Activated CD8-positive, alpha-beta T cell treated with anti-CD3 and anti-CD28 coated beads for 36 hours (primary cell): ENCODE data around the gene CCND3. TPM values are rescaled to one million over a fixed set of nuclear protein-coding genes. Genes with fewer than 3 reads are reported as not detected.
A peak's percentile ranks its signal among the peaks of the same experiment; 100 is the strongest.

ENCODE experiments used
- ATAC-seq: fragments of 200-7000 bp; cut with Tn5 transposase; one replicate; pipeline ENCODE4 v1.10.0; 2021; ENCODE audit warnings: mild to moderate bottlenecking, moderate library complexity
- CTCF ChIA-PET: fragments of 350-600 bp; sonication (Branson Sonifier 250); formaldehyde crosslinking; loops from one replicate; lab custom pipeline; 2021; ENCODE audit warnings: antibody characterized with exemption; lab: Charles Lee
- POLR2A ChIA-PET: fragments of 350-600 bp; sonication (Branson Sonifier 250); formaldehyde crosslinking; loops from one replicate; lab custom pipeline; 2021; ENCODE audit warnings: antibody characterized with exemption; lab: Charles Lee
- DNase-seq: peaks from one replicate; pipeline ENCODE4 v3.0.0-alpha.2; 2020
- H3K27ac Mint-ChIP-seq: one replicate; pipeline ENCODE4 v1.8.0; 2021; ENCODE audit warnings: mild to moderate bottlenecking, mixed read lengths
- H3K27me3 Mint-ChIP-seq: one replicate; pipeline ENCODE4 v1.8.0; 2021; ENCODE audit warnings: mixed read lengths
- H3K36me3 Mint-ChIP-seq: one replicate; pipeline ENCODE4 v1.8.0; 2021; ENCODE audit warnings: low read depth, mixed read lengths
- H3K4me1 Mint-ChIP-seq: one replicate; pipeline ENCODE4 v1.8.0; 2021; ENCODE audit warnings: low read depth, mixed read lengths
- H3K4me3 Mint-ChIP-seq: one replicate; pipeline ENCODE4 v1.8.0; 2021; ENCODE audit warnings: mild to moderate bottlenecking, moderate library complexity, mixed read lengths
- H3K9me3 Mint-ChIP-seq: one replicate; pipeline ENCODE4 v1.8.0; 2021; ENCODE audit warnings: mixed read lengths
- intact Hi-C: fragments of 100-400 bp; cut with micrococcal nuclease; formaldehyde crosslinking; loops from one replicate; pipeline ENCODE4 v1.10.0; 2022
- total RNA-seq, 2 experiments: library from RNA; stranded (reverse); gene quantifications; one replicate each; pipeline ENCODE4 v1.2.3, GENCODE V29; 2021
- TF ChIP-seq, protein P1 (sequence below): fragments of 200-600 bp; IDR thresholded peaks from one replicate; pipeline ENCODE4 v1.8.0; 2022; ENCODE audit warnings: antibody characterized with exemption, mild to moderate bottlenecking

The CCND3 gene
- total RNA-seq = 100 to 1,000 TPM; 457 to 459 TPM

DNA sequence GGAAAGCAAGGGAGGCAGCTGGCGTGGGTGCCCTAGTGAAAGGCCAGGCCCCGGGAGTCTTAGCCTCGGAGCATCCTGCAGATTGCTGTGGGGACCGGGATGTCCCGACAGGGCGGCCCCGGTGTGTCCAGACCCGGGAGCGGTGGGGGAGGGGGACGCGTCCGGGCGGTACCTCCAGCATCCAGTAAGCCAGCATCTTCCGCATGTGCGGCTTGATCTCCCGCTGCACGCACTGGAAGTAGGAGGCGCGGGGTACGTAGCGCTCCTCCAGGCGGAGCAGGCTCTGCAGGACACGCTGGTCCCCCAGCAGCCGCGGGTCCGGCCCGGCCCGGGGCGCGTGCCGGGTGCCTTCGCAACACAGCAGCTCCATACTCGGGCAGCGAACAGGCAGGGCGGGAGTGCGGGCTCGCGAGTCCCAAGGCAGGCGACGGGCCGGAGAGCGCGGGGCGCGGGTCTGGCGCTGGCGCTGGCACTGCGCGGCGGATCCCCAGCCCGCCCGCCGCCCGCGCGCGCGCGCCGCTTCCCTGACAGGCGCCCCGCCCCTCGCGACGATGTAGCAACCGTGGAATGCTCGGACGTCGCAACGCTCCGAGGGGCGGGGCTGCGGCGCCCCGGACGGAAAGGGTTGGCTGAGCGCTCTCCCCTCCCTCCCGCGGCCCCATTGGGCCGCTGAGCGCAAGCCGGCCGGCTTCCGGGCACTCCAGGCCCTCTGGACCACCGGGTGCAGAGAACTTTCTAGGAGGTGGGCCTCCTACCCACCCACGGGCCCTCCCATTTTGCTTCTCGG, at the start of gene CCND3:
Gene CCND3, minus strand, starts transcription at position 529 of the 787 bp plus-strand sequence. Its CDS starts 159 bp downstream, at position 370.
- intact Hi-C loops = loop anchor here (5.0 kb wide), 2 partner anchors 36 to 81 kb away; no protein-coding TSS in a partner anchor
- ChIA-PET POLR2A (interaction anchor here (0.9 to 16.7 kb wide), 23 partner anchors 8 to 104 kb away, joined by 3 to 358 read pairs (median 4); partner anchors contain the start of genes BYSL, MED20, TAF8 and USP49), CTCF (interaction anchor here (0.6 to 21.4 kb wide), 9 partner anchors 13 to 155 kb away, joined by 3 to 392 read pairs (median 4); partner anchors contain the start of genes BYSL, MED20, TAF8 and TOMM6)
- peaks cover 51% of the 10 kb centered on the region for H3K4me1 Mint-ChIP-seq
- ATAC-seq (peak; percentile 85), DNase-seq (peak; percentile 95)
- peak within 1 kb of the TSS; percentile 90 for H3K4me3 Mint-ChIP-seq
- peaks cover 48% of the 10 kb centered on the region for H3K36me3 Mint-ChIP-seq
- H3K27me3 Mint-ChIP-seq = no peaks in the 10 kb centered on the region
- TF ChIP-seq, protein P1, sequence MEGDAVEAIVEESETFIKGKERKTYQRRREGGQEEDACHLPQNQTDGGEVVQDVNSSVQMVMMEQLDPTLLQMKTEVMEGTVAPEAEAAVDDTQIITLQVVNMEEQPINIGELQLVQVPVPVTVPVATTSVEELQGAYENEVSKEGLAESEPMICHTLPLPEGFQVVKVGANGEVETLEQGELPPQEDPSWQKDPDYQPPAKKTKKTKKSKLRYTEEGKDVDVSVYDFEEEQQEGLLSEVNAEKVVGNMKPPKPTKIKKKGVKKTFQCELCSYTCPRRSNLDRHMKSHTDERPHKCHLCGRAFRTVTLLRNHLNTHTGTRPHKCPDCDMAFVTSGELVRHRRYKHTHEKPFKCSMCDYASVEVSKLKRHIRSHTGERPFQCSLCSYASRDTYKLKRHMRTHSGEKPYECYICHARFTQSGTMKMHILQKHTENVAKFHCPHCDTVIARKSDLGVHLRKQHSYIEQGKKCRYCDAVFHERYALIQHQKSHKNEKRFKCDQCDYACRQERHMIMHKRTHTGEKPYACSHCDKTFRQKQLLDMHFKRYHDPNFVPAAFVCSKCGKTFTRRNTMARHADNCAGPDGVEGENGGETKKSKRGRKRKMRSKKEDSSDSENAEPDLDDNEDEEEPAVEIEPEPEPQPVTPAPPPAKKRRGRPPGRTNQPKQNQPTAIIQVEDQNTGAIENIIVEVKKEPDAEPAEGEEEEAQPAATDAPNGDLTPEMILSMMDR = no peak
- peak within 1 kb of the TSS; percentile 91 for H3K27ac Mint-ChIP-seq
- no peaks in the 10 kb centered on the region for H3K9me3 Mint-ChIP-seq

GRCh38 chr6:41986339-41986738, 44.7 kb upstream of the CCND3 start:
- POLR2A ChIA-PET = interaction anchor here (0.7 to 2.8 kb wide), 4 partner anchors 9 to 44 kb away, joined by 3 to 13 read pairs (median 3); no protein-coding TSS in a partner anchor
- intact Hi-C loops = no loop called here
- peak overlapping the region; percentile 79 for H3K27ac Mint-ChIP-seq

DNA sequence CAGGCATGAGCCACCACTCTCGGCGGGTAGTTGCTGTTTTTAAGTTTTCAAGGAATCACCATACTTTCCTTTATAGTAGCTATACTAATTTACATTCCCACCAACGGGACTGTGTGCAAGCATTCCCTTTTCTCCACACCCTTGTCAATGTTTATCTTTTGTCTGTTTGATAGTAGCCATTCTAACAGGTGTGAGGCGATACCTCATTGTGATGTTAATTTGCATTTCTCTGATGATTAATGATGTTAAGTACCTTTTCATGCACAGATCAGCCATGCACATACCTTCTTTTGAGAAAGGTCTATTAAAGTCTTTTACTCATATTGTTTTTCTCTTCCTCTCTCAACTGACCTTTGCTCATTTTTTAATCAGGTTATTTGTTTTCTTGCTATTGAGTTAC, 43.0 kb upstream of the CCND3 start:
- no peak for DNase-seq
- POLR2A ChIA-PET = interaction anchor here (1.0 to 1.5 kb wide), 2 partner anchors 10 to 17 kb away, joined by 3 read pairs; no protein-coding TSS in a partner anchor
- Mint-ChIP-seq H3K27ac (peak overlapping the region; percentile 76), H3K4me1 (peaks cover 73% of the 10 kb centered on the region), H3K27me3 (no peaks in the 10 kb centered on the region), H3K36me3 (peaks cover 13% of the 10 kb centered on the region), H3K4me3 (no peak overlapping the region), H3K9me3 (peaks cover 7% of the 10 kb centered on the region)
- TF ChIP-seq, protein P1 = no peak
- peak; percentile 37 for ATAC-seq
- CTCF ChIA-PET = interaction anchor here (1.0 to 1.8 kb wide), 2 partner anchors 20 to 55 kb away, joined by 3 read pairs; no protein-coding TSS in a partner anchor
- intact Hi-C loops = no loop called here

More at GRCh38 chr6:41986339-41986738, 44.7 kb upstream of the CCND3 start:
- TF ChIP-seq, protein P1 = no peak
- DNase-seq = no peak
- Mint-ChIP-seq H3K36me3 (peaks cover 13% of the 10 kb centered on the region), H3K27me3 (no peaks in the 10 kb centered on the region), H3K4me3 (no peak overlapping the region), H3K9me3 (peaks cover 5% of the 10 kb centered on the region), H3K4me1 (peaks cover 72% of the 10 kb centered on the region)
- no peak for ATAC-seq
- CTCF ChIA-PET = interaction anchor here (0.8 to 1.8 kb wide), 8 partner anchors 10 to 200 kb away, joined by 3 to 4 read pairs (median 3); no protein-coding TSS in a partner anchor

- ATAC-seq (peak; percentile 92), DNase-seq (peak; percentile 71)
- ChIA-PET POLR2A (interaction anchor here (0.6 to 2.6 kb wide), 14 partner anchors 9 to 67 kb away, joined by 3 to 13 read pairs (median 4); partner anchors contain the start of gene CCND3), CTCF (interaction anchor here (0.7 to 2.9 kb wide), 11 partner anchors 9 to 190 kb away, joined by 3 to 8 read pairs (median 4); partner anchors contain the start of genes CCND3 and TOMM6)
- TF ChIP-seq, protein P1 = no peak
- intact Hi-C loops = loop anchor here (5.0 kb wide), 3 partner anchors 35 to 60 kb away; partner anchors contain the start of gene CCND3
- Mint-ChIP-seq H3K36me3 (peaks cover 17% of the 10 kb centered on the region), H3K27ac (peak overlapping the region; percentile 99), H3K4me1 (peaks cover 69% of the 10 kb centered on the region), H3K27me3 (no peaks in the 10 kb centered on the region), H3K4me3 (peak overlapping the region; percentile 74), H3K9me3 (peaks cover 3% of the 10 kb centered on the region)
Measured at GRCh38 chr6:41976794-41977484, 35.3 kb upstream of the CCND3 start.
